ENCODE results near the gene TRIM24. TPM values are rescaled to one million over a fixed set of nuclear protein-coding genes. Genes with fewer than 3 reads are reported as not detected.
"Not testable (repeated sequence)": the region's sequence is repeated elsewhere in the genome, so short reads cannot be mapped to it uniquely, and the experiment has no call there.

The TRIM24 gene
- total RNA-seq, 2 donors from 2014 or later = 16.2 to 18.1 TPM

DNA sequence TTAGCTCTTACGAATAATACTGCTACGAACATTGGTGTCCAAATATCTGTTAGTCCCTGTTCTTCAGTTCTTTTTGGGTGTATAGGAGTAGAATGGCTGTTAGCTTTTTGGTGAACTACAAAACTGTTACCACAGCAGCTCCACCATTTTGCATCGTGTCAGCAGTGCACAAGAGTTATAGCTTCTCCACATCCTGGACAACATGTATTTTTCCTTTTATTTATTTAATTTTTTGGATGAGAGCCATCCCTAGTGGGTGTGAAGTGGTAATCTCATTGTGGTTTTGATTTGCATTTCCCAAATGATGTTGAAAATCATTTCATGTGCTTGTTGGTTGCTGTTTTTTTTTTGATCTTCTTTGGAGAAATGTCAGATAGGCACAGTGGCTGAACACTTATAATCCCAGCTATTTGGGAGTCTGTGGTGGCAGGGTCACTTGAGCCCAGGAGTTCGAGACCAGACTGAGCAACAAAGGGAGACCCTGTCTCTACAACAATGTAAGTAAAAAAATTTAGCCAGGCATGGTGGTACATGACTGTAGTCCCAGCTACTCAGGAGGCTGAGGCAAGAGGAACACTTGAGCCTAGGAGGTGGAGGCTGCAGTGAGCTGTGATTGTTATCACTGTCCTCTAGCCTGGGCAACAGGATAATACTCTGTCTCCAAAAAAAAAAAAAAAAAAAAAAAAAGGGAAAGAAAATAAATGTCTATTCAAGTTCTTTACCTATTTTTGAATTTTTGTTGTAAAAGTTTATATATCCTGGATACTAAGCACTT lies 31.7 kb downstream of the TRIM24 start:
- peaks cover 6 to 11% of the 10 kb centered on the region in 2 donors for H3K9me3 Mint-ChIP-seq
- H3K27ac Mint-ChIP-seq = no peak overlapping the region
- DNase-seq = no peak
- no peak overlapping the region for H3K4me3 Mint-ChIP-seq
- H3K4me1 Mint-ChIP-seq (ENCODE audit: low read depth) = peaks cover 32% of the 10 kb centered on the region
- ATAC-seq (replicated peaks in 1 of 2) = no peak
- no peaks in the 10 kb centered on the region for H3K27me3 Mint-ChIP-seq (ENCODE audit: low read depth)
- peaks cover 2 to 23% of the 10 kb centered on the region in 2 donors for H3K36me3 Mint-ChIP-seq (ENCODE audit: insufficient read depth in 2 of 2)

DNA sequence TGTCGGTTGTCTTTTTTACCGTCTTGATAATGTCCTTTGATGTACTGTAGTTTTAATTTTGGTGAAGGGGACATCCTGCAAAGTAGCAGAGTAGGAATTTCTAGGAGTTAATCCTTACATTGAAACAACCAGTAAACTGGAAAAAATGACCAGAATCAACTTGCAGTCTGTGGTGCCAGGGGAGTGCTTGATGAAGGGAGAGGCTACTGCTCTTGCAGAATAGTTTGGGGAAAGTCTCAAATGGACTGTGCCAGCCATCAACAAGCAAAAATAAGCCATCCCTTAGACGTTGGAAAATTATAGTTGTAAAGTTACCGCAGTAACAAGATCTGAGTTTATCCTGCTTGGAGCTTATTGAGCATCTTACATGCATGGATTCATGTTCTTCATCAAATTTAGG lies 32.4 kb downstream of the TRIM24 start:
- no peak overlapping the region for H3K4me3 Mint-ChIP-seq
- ATAC-seq (replicated peaks in 1 of 2) (no peak), DNase-seq (no peak)
- H3K27ac Mint-ChIP-seq = no peak overlapping the region
- peaks cover 6 to 11% of the 10 kb centered on the region in 2 donors for H3K9me3 Mint-ChIP-seq
- peaks cover 2 to 24% of the 10 kb centered on the region in 2 donors for H3K36me3 Mint-ChIP-seq (ENCODE audit: insufficient read depth in 2 of 2)
- peaks cover 35% of the 10 kb centered on the region for H3K4me1 Mint-ChIP-seq (ENCODE audit: low read depth)
- no peaks in the 10 kb centered on the region for H3K27me3 Mint-ChIP-seq (ENCODE audit: low read depth)

DNA sequence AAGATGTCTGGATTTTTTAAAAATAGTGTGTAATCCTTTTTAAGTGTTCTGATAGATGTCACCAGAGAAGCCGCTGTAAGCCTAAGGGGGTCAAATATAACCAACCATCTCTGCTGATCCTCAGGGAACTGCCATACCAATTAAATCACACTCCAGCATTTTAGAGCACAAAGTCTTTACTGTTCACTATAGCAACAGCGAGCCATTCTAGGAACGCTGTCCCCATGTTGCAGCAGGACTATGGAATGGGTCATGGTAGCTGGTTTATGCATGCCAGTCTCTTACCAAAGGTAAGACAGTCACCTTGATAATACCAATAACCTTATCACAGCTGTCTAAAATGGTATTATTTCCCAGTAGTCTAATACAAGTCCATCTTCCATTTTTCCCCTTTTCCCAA lies 33.5 kb downstream of the TRIM24 start:
- peaks cover 3 to 6% of the 10 kb centered on the region in 2 donors for H3K9me3 Mint-ChIP-seq
- DNase-seq = no peak
- peaks cover 26% of the 10 kb centered on the region for H3K4me1 Mint-ChIP-seq (ENCODE audit: low read depth)
- no peak for ATAC-seq (replicated peaks in 1 of 2)
- H3K27ac Mint-ChIP-seq = no peak overlapping the region
- H3K27me3 Mint-ChIP-seq (ENCODE audit: low read depth) = no peaks in the 10 kb centered on the region
- no peak overlapping the region for H3K4me3 Mint-ChIP-seq
- H3K36me3 Mint-ChIP-seq (ENCODE audit: insufficient read depth in 2 of 2) = peaks cover 2 to 25% of the 10 kb centered on the region in 2 donors

DNA sequence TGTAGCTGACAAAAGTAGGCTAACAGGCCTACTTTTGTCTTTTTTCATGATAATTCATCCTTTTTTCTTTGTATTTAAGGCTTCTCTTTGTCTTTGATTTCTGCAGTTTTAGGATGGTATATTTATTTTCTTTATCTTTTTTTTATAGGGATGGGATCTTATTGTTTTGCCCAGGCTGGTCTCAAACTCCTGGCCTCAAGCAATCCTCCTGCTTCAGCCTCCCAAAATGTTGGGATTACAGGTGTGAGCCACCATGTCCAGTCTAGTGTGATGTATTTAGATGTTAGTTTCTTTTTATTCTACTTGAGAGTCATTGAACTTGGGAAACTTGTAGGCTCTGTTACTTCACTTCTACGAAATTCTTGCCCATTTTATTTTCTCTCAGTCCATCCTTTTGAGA lies 35.4 kb downstream of the TRIM24 start:
- Mint-ChIP-seq H3K27ac (no peak overlapping the region), H3K36me3 (ENCODE audit: insufficient read depth in 2 of 2) (peaks cover 0 to 25% of the 10 kb centered on the region in 2 donors), H3K9me3 (peaks cover 0 to 2% of the 10 kb centered on the region in 2 donors), H3K4me3 (no peak overlapping the region), H3K4me1 (ENCODE audit: low read depth) (peaks cover 32% of the 10 kb centered on the region), H3K27me3 (ENCODE audit: low read depth) (no peaks in the 10 kb centered on the region)
- ATAC-seq (replicated peaks in 1 of 2) = no peak
- DNase-seq = no peak

DNA sequence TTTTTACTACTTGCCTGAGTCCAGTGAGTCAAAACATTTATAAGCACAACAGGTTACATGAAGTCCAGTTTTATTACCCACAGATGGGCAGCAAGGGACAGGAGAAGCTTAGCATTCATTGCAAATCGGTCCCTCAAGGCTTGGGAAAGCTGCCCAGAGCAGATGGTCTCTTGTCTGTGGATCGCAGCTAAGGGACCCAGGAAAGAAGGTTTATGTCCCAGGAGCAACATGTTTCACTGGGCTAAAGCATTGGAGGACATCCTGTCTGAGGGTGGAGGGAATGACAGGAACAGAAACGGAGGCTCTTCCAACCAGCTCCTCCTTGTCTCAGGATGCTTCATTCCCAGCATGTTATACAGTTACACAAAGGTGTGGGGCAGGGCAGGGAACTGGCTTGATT lies 39.3 kb downstream of the TRIM24 start:
- no peak for DNase-seq
- Mint-ChIP-seq H3K27ac (no peak overlapping the region), H3K27me3 (ENCODE audit: low read depth) (no peaks in the 10 kb centered on the region), H3K4me1 (ENCODE audit: low read depth) (peaks cover 31% of the 10 kb centered on the region), H3K36me3 (ENCODE audit: insufficient read depth in 2 of 2) (peaks cover 0 to 12% of the 10 kb centered on the region in 2 donors), H3K4me3 (no peak overlapping the region), H3K9me3 (no peaks in the 10 kb centered on the region)
- ATAC-seq (replicated peaks in 1 of 2) = no peak

DNA sequence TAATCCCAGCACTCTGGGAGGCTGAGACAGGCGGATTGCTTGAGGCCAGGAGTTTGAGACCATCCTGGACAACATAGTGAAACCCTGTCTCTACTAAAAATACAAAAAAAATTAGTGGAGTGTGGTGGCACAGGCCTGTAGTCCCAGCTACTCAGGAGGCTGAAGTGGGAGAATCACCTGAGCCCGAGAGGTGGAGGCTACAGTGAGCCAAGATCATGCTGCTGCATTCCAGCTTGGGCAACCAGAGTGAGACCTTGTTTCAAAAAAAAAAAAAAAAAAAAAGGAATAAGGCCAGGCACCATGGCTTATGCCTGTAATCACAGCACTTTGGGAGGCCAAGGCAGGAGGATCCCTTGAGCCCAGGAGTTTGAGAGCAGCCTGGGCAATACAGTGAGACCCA lies 40.2 kb downstream of the TRIM24 start:
- Mint-ChIP-seq H3K4me1 (ENCODE audit: low read depth) (peaks cover 28% of the 10 kb centered on the region), H3K36me3 (ENCODE audit: insufficient read depth in 2 of 2) (peaks cover 0 to 14% of the 10 kb centered on the region in 2 donors)
- DNase-seq; H3K27me3 Mint-ChIP-seq (ENCODE audit: low read depth); H3K9me3 Mint-ChIP-seq; ATAC-seq (replicated peaks in 1 of 2); H3K4me3 Mint-ChIP-seq; H3K27ac Mint-ChIP-seq: not testable (repeated sequence)

DNA sequence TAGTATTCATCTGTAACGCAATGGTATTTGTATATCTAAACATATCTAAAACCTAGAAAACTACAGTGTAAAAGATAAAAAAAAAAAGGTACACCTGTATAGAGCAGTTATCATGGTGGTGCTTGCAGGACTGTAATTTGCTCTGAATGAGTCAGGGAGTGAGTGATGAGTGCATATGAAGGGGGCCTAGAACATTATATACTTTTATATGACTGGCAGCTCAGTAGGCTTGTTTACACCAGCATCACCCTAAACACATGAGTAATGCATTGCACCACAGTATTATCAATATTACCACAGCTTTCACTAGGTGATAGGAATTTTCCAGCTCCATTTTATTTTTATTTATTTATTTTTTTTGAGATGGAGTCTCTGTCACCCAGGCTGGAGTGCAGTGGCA lies 40.8 kb downstream of the TRIM24 start:
- H3K36me3 Mint-ChIP-seq (ENCODE audit: insufficient read depth in 2 of 2) = peaks cover 0 to 15% of the 10 kb centered on the region in 2 donors
- DNase-seq (no peak), ATAC-seq (replicated peaks in 1 of 2) (peak; percentile 55 to 85)
- no peak overlapping the region for H3K27ac Mint-ChIP-seq
- no peaks in the 10 kb centered on the region for H3K9me3 Mint-ChIP-seq
- peaks cover 28% of the 10 kb centered on the region for H3K4me1 Mint-ChIP-seq (ENCODE audit: low read depth)
- H3K27me3 Mint-ChIP-seq (ENCODE audit: low read depth) = no peaks in the 10 kb centered on the region
- no peak overlapping the region for H3K4me3 Mint-ChIP-seq

DNA sequence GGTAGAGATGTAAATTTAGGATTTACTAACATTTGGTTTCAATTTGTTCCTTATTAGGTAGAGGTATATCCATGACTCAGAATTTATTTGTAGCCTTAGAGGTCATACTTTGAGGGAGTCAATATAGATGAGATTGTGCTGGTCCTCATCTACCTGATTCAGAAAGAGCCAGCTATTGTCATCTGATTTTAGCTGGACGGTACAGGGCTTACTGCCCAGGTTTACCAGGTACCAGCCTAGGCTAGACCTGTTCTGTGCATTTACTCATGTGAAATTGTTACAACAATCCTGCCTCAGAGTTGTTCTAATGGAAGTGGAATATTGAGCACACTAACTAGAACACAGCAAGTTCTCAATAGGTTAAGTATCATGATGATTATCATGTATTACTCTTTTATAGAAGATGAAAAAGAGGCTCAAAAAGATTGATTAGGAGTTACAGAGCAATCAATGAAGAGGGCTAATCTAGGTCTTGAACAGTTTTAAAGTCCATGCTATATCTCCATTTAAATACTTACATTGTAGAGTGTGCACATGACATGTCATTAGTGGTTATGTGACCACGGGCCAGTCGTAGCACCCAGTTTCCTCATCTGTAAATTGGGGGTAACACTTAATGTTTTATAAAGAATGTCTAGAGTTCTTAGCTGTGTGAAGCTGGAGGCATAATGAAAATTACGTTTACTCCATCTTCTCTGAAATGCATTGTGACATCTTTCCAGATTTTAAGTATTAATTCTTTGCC lies 42.1 kb downstream of the TRIM24 start:
- no peak for DNase-seq
- H3K4me3 Mint-ChIP-seq = no peak overlapping the region
- peaks cover 2 to 3% of the 10 kb centered on the region in 2 donors for H3K9me3 Mint-ChIP-seq
- ATAC-seq (replicated peaks in 1 of 2) = no peak
- H3K27ac Mint-ChIP-seq = peak overlapping the region; percentile 82
- H3K36me3 Mint-ChIP-seq (ENCODE audit: insufficient read depth in 2 of 2) = peaks cover 5 to 14% of the 10 kb centered on the region in 2 donors
- peaks cover 29% of the 10 kb centered on the region for H3K4me1 Mint-ChIP-seq (ENCODE audit: low read depth)
- no peaks in the 10 kb centered on the region for H3K27me3 Mint-ChIP-seq (ENCODE audit: low read depth)

DNA sequence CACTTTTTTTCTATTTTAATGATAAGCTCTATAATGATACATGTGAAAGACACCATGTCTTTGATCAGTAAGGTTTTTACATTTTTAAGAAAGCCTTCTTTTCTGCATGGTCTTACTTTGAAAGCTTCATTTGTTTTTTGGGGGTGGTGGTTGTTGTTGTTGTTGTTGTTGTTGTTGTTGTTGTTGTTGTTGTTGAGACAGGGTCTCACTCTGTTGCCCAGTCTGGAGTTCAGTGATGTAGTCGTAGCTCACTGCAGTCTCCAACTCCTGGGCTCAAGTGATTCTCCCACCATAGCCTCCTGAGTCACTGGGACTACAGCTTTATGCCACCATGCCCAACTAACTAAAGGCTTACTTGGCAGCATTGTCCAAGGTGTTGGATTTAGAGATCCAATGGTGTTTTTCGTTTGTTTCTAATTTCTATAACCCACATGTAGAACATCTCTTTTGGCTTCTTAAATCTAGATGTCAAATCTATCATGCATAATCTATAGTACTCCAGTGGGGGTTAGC lies 45.4 kb downstream of the TRIM24 start:
- peaks cover 13% of the 10 kb centered on the region for H3K4me1 Mint-ChIP-seq (ENCODE audit: low read depth)
- H3K27ac Mint-ChIP-seq = peak overlapping the region; percentile 22
- peaks cover 9 to 19% of the 10 kb centered on the region in 2 donors for H3K36me3 Mint-ChIP-seq (ENCODE audit: insufficient read depth in 2 of 2)
- H3K27me3 Mint-ChIP-seq (ENCODE audit: low read depth) = no peaks in the 10 kb centered on the region
- ATAC-seq (replicated peaks in 1 of 2) = no peak
- no peak overlapping the region for H3K4me3 Mint-ChIP-seq
- DNase-seq = no peak
- H3K9me3 Mint-ChIP-seq = peaks cover 2 to 3% of the 10 kb centered on the region in 2 donors

DNA sequence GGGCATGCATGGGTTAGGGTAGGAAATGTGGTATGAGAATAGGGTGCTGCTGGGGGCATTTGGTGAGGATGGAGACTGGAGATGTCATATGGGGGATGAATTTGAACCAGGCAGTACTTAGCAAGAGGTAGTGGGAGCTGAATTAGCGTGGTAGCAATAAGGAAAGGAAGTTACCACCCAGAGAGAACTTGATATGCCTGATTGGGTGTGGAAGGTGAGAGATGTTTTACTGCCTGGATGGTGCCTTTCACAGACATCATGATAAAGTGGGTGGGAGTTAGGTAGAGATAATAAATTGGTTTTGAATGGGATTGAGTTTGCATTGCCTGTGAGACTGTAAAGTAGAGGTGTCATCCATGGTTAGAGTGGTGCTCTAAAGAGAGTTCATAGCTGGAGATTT lies 46.7 kb downstream of the TRIM24 start:
- peaks cover 2 to 5% of the 10 kb centered on the region in 2 donors for H3K9me3 Mint-ChIP-seq
- peaks cover 14 to 29% of the 10 kb centered on the region in 2 donors for H3K36me3 Mint-ChIP-seq (ENCODE audit: insufficient read depth in 2 of 2)
- no peak overlapping the region for H3K27ac Mint-ChIP-seq
- H3K27me3 Mint-ChIP-seq (ENCODE audit: low read depth) = no peaks in the 10 kb centered on the region
- no peak for DNase-seq
- H3K4me1 Mint-ChIP-seq (ENCODE audit: low read depth) = peaks cover 11% of the 10 kb centered on the region
- H3K4me3 Mint-ChIP-seq = no peak overlapping the region
- no peak for ATAC-seq (replicated peaks in 1 of 2)

DNA sequence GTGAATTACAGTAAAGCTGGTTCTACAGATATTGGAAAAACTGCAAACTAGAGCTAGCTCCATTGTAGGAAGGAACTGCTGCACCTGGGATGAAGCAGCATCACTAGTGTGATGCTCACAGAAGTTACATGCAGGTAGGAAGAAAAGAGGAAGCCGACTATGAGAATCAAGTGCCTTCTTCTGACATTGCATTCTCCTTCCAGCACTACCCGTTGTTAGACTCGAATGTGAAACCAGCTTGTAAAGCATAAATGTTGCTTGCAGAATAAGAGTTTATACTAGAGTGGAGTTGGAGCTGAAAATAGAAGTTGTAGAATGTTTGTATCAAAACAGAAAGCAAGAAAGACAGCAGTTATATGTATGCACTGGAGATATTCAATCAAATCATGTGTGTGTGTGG lies 49.9 kb downstream of the TRIM24 start:
- ATAC-seq (replicated peaks in 1 of 2) = no peak
- no peak overlapping the region for H3K27ac Mint-ChIP-seq
- peaks cover 2 to 5% of the 10 kb centered on the region in 2 donors for H3K9me3 Mint-ChIP-seq

DNA sequence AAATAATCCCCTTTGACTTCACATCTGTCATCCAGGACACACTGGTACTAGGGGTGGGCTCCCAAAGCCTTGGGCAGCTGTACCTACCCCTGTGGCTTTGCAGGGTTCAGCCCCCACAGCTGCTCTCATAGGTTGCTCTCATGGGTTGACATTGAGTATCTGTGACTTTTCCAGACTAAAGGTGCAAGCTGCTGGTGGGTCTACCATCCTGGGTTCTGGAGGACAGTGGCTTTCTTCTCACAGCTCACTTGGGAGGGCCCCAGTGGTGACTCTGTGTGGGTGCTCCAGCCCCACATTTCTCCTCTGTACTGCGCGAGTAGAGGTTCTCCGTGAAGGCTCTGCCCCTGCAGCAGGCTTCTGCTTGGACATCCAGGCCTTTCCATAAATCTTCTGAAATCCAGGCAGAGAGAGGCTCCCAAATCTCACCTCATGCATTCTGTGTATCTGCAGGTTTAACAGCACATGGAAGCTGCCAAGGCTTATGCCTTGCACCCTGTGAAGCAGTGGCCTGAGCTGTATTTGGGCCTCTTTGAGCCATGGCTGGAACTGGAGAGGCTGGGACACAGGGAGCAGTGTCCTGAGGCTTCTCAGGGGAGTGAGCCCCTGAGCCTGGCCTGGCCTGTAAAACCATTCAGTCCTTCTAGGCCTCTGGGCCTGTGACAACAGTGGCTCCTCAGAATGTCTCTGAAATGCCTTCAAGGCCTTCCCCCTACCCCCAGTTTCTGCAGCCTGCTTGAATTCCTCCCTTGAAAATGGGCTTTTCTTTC lies 52.2 kb downstream of the TRIM24 start:
- no peak overlapping the region for H3K4me3 Mint-ChIP-seq
- no peaks in the 10 kb centered on the region for H3K4me1 Mint-ChIP-seq (ENCODE audit: low read depth)
- no peak for DNase-seq
- no peak overlapping the region for H3K27ac Mint-ChIP-seq
- peaks cover 22 to 52% of the 10 kb centered on the region in 2 donors for H3K36me3 Mint-ChIP-seq (ENCODE audit: insufficient read depth in 2 of 2)
- H3K9me3 Mint-ChIP-seq = peaks cover 0 to 2% of the 10 kb centered on the region in 2 donors
- ATAC-seq (replicated peaks in 1 of 2) = no peak
- no peaks in the 10 kb centered on the region for H3K27me3 Mint-ChIP-seq (ENCODE audit: low read depth)

More for the DNA sequence above, 49.9 kb downstream of the TRIM24 start:
- no peak for DNase-seq
- Mint-ChIP-seq H3K36me3 (ENCODE audit: insufficient read depth in 2 of 2) (peaks cover 26 to 50% of the 10 kb centered on the region in 2 donors), H3K4me3 (no peak overlapping the region), H3K4me1 (ENCODE audit: low read depth) (peaks cover 6% of the 10 kb centered on the region), H3K27me3 (ENCODE audit: low read depth) (no peaks in the 10 kb centered on the region)

DNA sequence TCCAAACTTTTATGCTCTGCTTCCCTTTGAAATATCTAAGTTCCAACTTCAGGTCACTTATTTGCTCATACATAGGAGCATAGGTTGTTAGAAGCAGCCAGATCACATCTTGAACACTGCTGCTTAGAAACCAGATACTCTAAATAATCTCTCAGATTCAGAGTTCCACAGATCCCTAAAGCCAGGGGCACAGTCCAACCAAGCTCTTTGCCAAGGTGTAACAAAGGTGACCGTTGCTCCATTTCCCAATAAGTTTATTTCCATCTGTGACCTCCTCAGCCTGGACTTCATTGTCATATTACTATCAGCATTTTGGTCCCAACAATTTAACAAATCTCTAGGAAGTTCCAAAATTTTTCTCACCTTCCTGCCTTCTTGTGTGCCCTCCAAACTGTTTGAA lies 52.8 kb downstream of the TRIM24 start:
- no peak for ATAC-seq (replicated peaks in 1 of 2)

More for the DNA sequence above, 52.8 kb downstream of the TRIM24 start:
- no peaks in the 10 kb centered on the region for H3K27me3 Mint-ChIP-seq (ENCODE audit: low read depth)
- H3K36me3 Mint-ChIP-seq (ENCODE audit: insufficient read depth in 2 of 2) = peaks cover 22 to 52% of the 10 kb centered on the region in 2 donors
- DNase-seq = no peak
- no peak overlapping the region for H3K27ac Mint-ChIP-seq
- no peaks in the 10 kb centered on the region for H3K4me1 Mint-ChIP-seq (ENCODE audit: low read depth)
- H3K9me3 Mint-ChIP-seq = peaks cover 0 to 2% of the 10 kb centered on the region in 2 donors
- H3K4me3 Mint-ChIP-seq = no peak overlapping the region
